Fibroblast of skin of right biceps (primary cell): ENCODE results near the gene TSPAN9.
A peak's percentile ranks its signal among the peaks of the same experiment; 100 is the strongest.

ENCODE experiments used
- DNase-seq: peaks from one replicate; pipeline ENCODE4 v3.0.0-alpha.2; 2013

TSPAN9 gene

GRCh38 chr12:3076730-3077571 lies at the start of gene TSPAN9:
TSPAN9 (plus strand) TSS chr12:3077379; CDS start chr12:3201194, 123,815 bp downstream.
- DNase-seq, result peak; percentile 55

GRCh38 chr12:3028108-3028507 lies 49.1 kb upstream of the TSPAN9 start:
- DNase-seq, result no peak

- DNase-seq, result no peak
These were observed 46.3 kb upstream of the TSPAN9 start for GRCh38 chr12:3030821-3031429.

- DNase-seq, result no peak
These were observed 45.0 kb upstream of the TSPAN9 start for GRCh38 chr12:3032161-3032560.

- DNase-seq, result no peak
These were observed 44.2 kb upstream of the TSPAN9 start for GRCh38 chr12:3032770-3033538.

GRCh38 chr12:3033539-3033867 lies 43.7 kb upstream of the TSPAN9 start:
- DNase-seq, result no peak

- peak; percentile 69 for DNase-seq
These were observed 43.0 kb upstream of the TSPAN9 start for GRCh38 chr12:3034067-3034750.

- DNase-seq, result peak; percentile 19
These were observed 42.0 kb upstream of the TSPAN9 start for GRCh38 chr12:3035171-3035570.

- no peak for DNase-seq
These were observed 41.1 kb upstream of the TSPAN9 start for GRCh38 chr12:3035815-3036702.

- DNase-seq, result no peak
These were observed 40.1 kb upstream of the TSPAN9 start for GRCh38 chr12:3036901-3037600.

- no peak for DNase-seq
These were observed 39.0 kb upstream of the TSPAN9 start for GRCh38 chr12:3038166-3038565.

GRCh38 chr12:3038926-3039510 lies 38.2 kb upstream of the TSPAN9 start:
- DNase-seq, result no peak

GRCh38 chr12:3040026-3040656 lies 37.0 kb upstream of the TSPAN9 start:
- no peak for DNase-seq

- no peak for DNase-seq
These were observed 36.3 kb upstream of the TSPAN9 start for GRCh38 chr12:3040663-3041544.

GRCh38 chr12:3041558-3042164 lies 35.5 kb upstream of the TSPAN9 start:
- peak; percentile 75 for DNase-seq

GRCh38 chr12:3042394-3042793 lies 34.8 kb upstream of the TSPAN9 start:
- DNase-seq, result no peak

- DNase-seq, result no peak
These were observed 34.4 kb upstream of the TSPAN9 start for GRCh38 chr12:3042826-3043225.

- DNase-seq, result no peak
These were observed 33.8 kb upstream of the TSPAN9 start for GRCh38 chr12:3043406-3043805.

GRCh38 chr12:3044141-3044630 lies 33.0 kb upstream of the TSPAN9 start:
- no peak for DNase-seq
